Measurements from ENCODE around the gene GJC1.

The GJC1 gene

DNA sequence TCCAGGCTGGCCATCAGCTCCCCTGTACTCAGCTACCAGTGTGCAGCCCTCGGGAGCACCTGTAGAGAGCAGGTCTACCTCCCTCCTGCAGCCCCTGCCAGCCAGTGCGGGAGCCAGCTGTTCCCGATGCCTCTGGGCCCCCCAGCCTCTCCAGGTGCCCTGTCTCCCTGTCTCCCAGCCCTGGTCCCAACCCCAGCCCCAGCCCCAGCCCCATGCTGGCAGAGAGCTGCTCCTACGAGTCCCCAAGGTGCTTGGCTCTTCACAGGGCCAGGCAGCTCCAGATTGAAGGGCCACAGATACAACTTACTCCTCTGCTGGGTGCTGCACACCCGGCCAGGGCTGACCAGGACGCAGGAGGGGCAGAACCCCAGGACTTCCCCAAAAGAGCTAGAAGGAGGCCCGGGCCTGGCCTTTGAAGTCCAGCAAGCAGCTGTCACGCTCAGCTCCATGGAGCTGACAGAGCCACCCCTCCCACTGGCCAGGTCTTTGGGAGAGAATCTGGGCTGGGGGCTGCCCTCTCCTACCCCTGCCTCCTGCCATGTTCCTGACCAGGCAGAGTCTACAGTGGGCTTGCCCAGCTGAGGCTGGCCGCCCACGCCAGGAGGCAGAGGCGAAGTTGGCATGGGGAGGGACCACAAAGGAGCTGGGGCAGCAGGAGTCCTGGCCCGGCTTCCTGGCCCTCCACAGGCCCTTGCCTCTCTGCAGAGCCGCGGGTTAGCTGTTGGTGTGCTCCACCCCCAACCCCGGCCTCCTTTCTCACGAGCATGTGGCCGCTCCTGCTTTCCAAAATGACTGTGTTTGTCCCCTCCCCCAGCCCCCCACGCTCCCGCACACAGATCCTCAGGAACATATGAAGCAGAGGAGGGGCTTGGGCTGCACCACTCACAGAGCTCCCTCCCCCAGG lies 80.8 kb downstream of the GJC1 start:
- Histone ChIP-seq H3K4me3 (ENCODE audit: low read depth, low read length) (no peak overlapping the region), H3K27me3 (ENCODE audit: insufficient read depth, low read depth, severe bottlenecking) (no peaks in the 10 kb centered on the region), H3K36me3 (peaks cover 45% of the 10 kb centered on the region), H3K9me3 (ENCODE audit: severe bottlenecking) (no peaks in the 10 kb centered on the region), H3K27ac (peak overlapping the region; percentile 41)
- DNase-seq, result no peak
- TF ChIP-seq, protein P1, sequence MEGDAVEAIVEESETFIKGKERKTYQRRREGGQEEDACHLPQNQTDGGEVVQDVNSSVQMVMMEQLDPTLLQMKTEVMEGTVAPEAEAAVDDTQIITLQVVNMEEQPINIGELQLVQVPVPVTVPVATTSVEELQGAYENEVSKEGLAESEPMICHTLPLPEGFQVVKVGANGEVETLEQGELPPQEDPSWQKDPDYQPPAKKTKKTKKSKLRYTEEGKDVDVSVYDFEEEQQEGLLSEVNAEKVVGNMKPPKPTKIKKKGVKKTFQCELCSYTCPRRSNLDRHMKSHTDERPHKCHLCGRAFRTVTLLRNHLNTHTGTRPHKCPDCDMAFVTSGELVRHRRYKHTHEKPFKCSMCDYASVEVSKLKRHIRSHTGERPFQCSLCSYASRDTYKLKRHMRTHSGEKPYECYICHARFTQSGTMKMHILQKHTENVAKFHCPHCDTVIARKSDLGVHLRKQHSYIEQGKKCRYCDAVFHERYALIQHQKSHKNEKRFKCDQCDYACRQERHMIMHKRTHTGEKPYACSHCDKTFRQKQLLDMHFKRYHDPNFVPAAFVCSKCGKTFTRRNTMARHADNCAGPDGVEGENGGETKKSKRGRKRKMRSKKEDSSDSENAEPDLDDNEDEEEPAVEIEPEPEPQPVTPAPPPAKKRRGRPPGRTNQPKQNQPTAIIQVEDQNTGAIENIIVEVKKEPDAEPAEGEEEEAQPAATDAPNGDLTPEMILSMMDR (IDR thresholded peaks at IDR 0.05; ENCODE audit: low read depth, low read length), result no peak
